Activated T-cell treated with anti-CD3 and anti-CD28 coated beads, Interleukin-2, amount 50 U/mL, for 1 hour (primary cell): ENCODE results near the gene ACSL5.

ENCODE experiments used
- DNase-seq: peaks from one replicate; pipeline ENCODE4 v3.0.0-alpha.2; 2020

The ACSL5 gene

GRCh38 chr10:112471878-112472487 is 98.1 kb downstream of the ACSL5 start:
- DNase-seq, result no peak

DNA sequence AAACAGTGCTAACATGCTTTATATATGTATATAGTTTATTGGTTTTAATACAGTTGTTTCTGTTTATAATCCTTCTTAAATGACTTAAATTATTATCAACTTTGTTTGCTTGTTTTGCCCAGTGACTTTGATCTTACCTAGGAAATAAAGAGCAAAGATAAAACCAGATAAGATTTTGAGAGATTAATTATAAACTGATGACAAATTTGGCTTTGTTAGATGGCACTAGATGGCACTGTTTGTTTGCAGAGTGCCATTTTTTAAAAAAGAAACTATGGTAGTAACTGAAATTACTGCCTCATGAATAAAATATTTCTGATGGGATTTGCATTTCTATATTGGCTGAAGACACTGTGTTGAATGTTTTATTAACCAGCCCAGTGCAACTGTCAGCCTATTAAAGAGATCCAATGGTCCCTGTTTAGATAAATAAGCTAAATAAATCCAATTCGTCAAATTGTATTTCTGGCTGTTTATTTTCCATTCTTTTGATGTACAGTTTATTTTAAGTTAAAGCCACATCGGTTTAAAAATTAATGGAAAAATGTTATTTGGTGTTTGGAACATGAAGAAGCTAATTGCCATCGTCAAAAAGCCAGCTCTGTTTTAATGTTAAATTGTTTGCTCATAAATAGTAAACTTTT is 101.8 kb downstream of the ACSL5 start:
- DNase-seq, result no peak
